Smooth muscle cell (in vitro differentiated cells): ENCODE data around the gene KRTAP12-1. TPM values are rescaled to one million over a fixed set of nuclear protein-coding genes. Genes with fewer than 3 reads are reported as not detected.
A peak's percentile ranks its signal among the peaks of the same experiment; 100 is the strongest.

ENCODE experiments used
- DNase-seq: peaks from one replicate; lab custom pipeline; 2025; ENCODE audit not compliant: unreplicated experiment; lab: John Stamatoyannopoulos, UW
- H2AFZ ChIP-seq: fragments of 200-600 bp; sonication (generic); 2 replicates; pipeline ENCODE4 v1.6.0; 2016; ENCODE audit warnings: antibody characterized with exemption, low read depth, mild to moderate bottlenecking
- H3F3A ChIP-seq: fragments of 200-600 bp; sonication (generic); 2 replicates; pipeline ENCODE4 v1.6.0; 2017; ENCODE audit warnings: antibody characterized with exemption, low read depth
- H3K27ac ChIP-seq: fragments of 200-600 bp; sonication (generic); 2 replicates; pipeline ENCODE4 v1.5.1; 2016; ENCODE audit warnings: low read depth, mild to moderate bottlenecking
- H3K27me3 ChIP-seq: fragments of 200-600 bp; sonication (generic); 2 replicates; pipeline ENCODE4 v1.6.1; 2016; ENCODE audit warnings: low read depth, mild to moderate bottlenecking
- H3K36me3 ChIP-seq: fragments of 200-600 bp; sonication (generic); 2 replicates; pipeline ENCODE4 v1.5.1; 2016; ENCODE audit warnings: low read depth
- H3K4me1 ChIP-seq: fragments of 200-600 bp; sonication (generic); 2 replicates; pipeline ENCODE4 v1.5.1; 2016; ENCODE audit warnings: low read depth
- H3K4me2 ChIP-seq: fragments of 200-600 bp; sonication (generic); 2 replicates; pipeline ENCODE4 v1.6.0; 2016; ENCODE audit warnings: mild to moderate bottlenecking
- H3K4me3 ChIP-seq: fragments of 200-600 bp; sonication (generic); 2 replicates; pipeline ENCODE4 v1.5.1; 2016; ENCODE audit warnings: mild to moderate bottlenecking
- H3K79me2 ChIP-seq: fragments of 200-600 bp; sonication (generic); 2 replicates; pipeline ENCODE4 v1.6.0; 2016; ENCODE audit warnings: low read depth, mild to moderate bottlenecking
- H3K9ac ChIP-seq: fragments of 200-600 bp; sonication (generic); 2 replicates; pipeline ENCODE4 v1.6.0; 2016; ENCODE audit warnings: low read depth
- H3K9me3 ChIP-seq: fragments of 200-600 bp; sonication (generic); replicated peaks from 2 replicates; pipeline ENCODE4 v1.5.1; 2016; ENCODE audit warnings: low read depth
- H4K20me1 ChIP-seq: fragments of 200-600 bp; sonication (generic); 2 replicates; pipeline ENCODE4 v1.6.0; 2016; ENCODE audit warnings: low read depth
- CTCF ChIP-seq: fragments of 200-600 bp; sonication (generic); IDR thresholded peaks from 2 replicates; pipeline ENCODE4 v1.5.1; 2017; ENCODE audit warnings: borderline replicate concordance, mild to moderate bottlenecking, antibody characterized with exemption; ENCODE audit not compliant: insufficient read depth, poor library complexity, severe bottlenecking
- WGBS: methylation state at CpG from one replicate; pipeline ENCODE4 v1.1.7; 2016; ENCODE audit warnings: low lambda C conversion rate; 5-methylcytosine and 5-hydroxymethylcytosine counted together
- polyA plus RNA-seq: library from polyadenylated mRNA; unstranded; fragments of >200 nt; fragmentation: Nextera tagmentation; extraction: Ambion mirVana; gene quantifications from 2 replicates; pipeline ENCODE4 v1.2.1, GENCODE V29; 2016
- total RNA-seq: library from RNA; depleted of rRNA; stranded (reverse); fragments of >200 nt; gene quantifications from 2 replicates; pipeline ENCODE4 v1.2.3, GENCODE V29; 2014

KRTAP12-1 gene
- total and polyA plus RNA-seq, 2 experiments from 2014 or later, result not detected

- Histone ChIP-seq H3F3A (no peaks in the 10 kb centered on the region), H2AFZ (no peak overlapping the region), H3K79me2 (no peaks in the 10 kb centered on the region), H3K4me3 (no peak overlapping the region), H3K9me3 (no peaks in the 10 kb centered on the region), H3K27ac (peak overlapping the region; percentile 69), H3K27me3 (no peaks in the 10 kb centered on the region), H3K36me3 (no peaks in the 10 kb centered on the region), H3K4me2 (peak overlapping the region; percentile 51), H4K20me1 (no peaks in the 10 kb centered on the region), H3K4me1 (peaks cover 5% of the 10 kb centered on the region), H3K9ac (peak overlapping the region; percentile 26)
- DNase-seq, result no peak
- no peak for TF ChIP-seq CTCF
- 91% methylated on average over 5 of the region's 5 CpGs for WGBS
These were observed 23.4 kb downstream of the KRTAP12-1 start for GRCh38 chr21:44658541-44658910.

GRCh38 chr21:44657635-44658540, 24.1 kb downstream of the KRTAP12-1 start, which contains the start of gene KRTAP12-3:
TSS of gene KRTAP12-3 (plus strand) at chr21:44657932. CDS start at chr21:44657980, 48 bp downstream.
- Histone ChIP-seq H3K36me3 (no peaks in the 10 kb centered on the region), H3K9ac (peak within 1 kb of the TSS; percentile 26), H3K9me3 (no peaks in the 10 kb centered on the region), H4K20me1 (no peaks in the 10 kb centered on the region), H3K4me2 (peak within 1 kb of the TSS; percentile 51), H3K79me2 (no peaks in the 10 kb centered on the region), H2AFZ (no peak within 1 kb of the TSS), H3K4me1 (peaks cover 5% of the 10 kb centered on the region), H3K4me3 (no peak within 1 kb of the TSS), H3F3A (no peaks in the 10 kb centered on the region), H3K27me3 (no peaks in the 10 kb centered on the region), H3K27ac (peak within 1 kb of the TSS; percentile 69)
- TF ChIP-seq CTCF, result no peak
- WGBS, result 81% methylated on average over 24 of the region's 26 CpGs
- no peak for DNase-seq

GRCh38 chr21:44656868-44657267, 25.1 kb downstream of the KRTAP12-1 start:
- no peak overlapping the region for H3K9ac ChIP-seq
- DNase-seq, result no peak
- no peak overlapping the region for H2AFZ ChIP-seq
- no peak overlapping the region for H3K4me2 ChIP-seq
- H3F3A ChIP-seq, result no peaks in the 10 kb centered on the region
- no peak for TF ChIP-seq CTCF
- H3K36me3 ChIP-seq, result no peaks in the 10 kb centered on the region
- H3K27me3 ChIP-seq, result no peaks in the 10 kb centered on the region
- H4K20me1 ChIP-seq, result no peaks in the 10 kb centered on the region
- peaks cover 5% of the 10 kb centered on the region for H3K4me1 ChIP-seq
- no peaks in the 10 kb centered on the region for H3K9me3 ChIP-seq
- WGBS, result 79% methylated on average over 1 of the region's 1 CpG
- H3K79me2 ChIP-seq, result no peaks in the 10 kb centered on the region
- no peak overlapping the region for H3K4me3 ChIP-seq
- no peak overlapping the region for H3K27ac ChIP-seq
